GM12874 (cell line): Measurements from ENCODE around the gene BLVRA.

Experiments used
- TF ChIP-seq, protein P1 (sequence below): IDR thresholded peaks from 2 replicates; pipeline ENCODE4 v1.5.1; 2011; ENCODE audit warnings: low read depth, mild to moderate bottlenecking, control low read depth, low read length, moderate library complexity; ENCODE audit not compliant: insufficient read depth

Gene BLVRA

GRCh38 chr7:43824963-43825362 lies 66.5 kb downstream of the BLVRA start:
- TF ChIP-seq, protein P1, sequence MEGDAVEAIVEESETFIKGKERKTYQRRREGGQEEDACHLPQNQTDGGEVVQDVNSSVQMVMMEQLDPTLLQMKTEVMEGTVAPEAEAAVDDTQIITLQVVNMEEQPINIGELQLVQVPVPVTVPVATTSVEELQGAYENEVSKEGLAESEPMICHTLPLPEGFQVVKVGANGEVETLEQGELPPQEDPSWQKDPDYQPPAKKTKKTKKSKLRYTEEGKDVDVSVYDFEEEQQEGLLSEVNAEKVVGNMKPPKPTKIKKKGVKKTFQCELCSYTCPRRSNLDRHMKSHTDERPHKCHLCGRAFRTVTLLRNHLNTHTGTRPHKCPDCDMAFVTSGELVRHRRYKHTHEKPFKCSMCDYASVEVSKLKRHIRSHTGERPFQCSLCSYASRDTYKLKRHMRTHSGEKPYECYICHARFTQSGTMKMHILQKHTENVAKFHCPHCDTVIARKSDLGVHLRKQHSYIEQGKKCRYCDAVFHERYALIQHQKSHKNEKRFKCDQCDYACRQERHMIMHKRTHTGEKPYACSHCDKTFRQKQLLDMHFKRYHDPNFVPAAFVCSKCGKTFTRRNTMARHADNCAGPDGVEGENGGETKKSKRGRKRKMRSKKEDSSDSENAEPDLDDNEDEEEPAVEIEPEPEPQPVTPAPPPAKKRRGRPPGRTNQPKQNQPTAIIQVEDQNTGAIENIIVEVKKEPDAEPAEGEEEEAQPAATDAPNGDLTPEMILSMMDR: no peak

DNA sequence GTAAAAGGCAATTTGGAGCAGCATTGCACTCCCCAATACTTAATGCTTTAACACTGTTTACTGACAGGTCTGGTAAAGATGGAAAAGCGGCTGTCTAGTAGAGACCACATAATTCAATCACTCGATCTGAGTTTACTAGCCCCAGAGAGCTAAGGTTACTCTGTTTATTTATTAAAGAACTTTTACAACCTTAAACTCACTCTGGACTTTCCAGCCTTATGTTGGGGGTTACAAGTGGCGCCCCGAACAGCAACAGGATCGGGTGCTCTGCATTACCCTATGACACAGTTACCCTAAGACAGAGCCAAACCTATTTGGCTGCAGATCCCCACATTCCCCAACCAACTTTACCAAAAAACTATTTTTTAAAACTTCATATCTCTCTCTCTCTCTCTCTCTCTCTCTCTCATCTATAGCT lies 66.9 kb downstream of the BLVRA start:
- TF ChIP-seq, protein P1: no peak

- TF ChIP-seq, protein P1: no peak
Measured at GRCh38 chr7:43834463-43835251, 76.2 kb downstream of the BLVRA start.

DNA sequence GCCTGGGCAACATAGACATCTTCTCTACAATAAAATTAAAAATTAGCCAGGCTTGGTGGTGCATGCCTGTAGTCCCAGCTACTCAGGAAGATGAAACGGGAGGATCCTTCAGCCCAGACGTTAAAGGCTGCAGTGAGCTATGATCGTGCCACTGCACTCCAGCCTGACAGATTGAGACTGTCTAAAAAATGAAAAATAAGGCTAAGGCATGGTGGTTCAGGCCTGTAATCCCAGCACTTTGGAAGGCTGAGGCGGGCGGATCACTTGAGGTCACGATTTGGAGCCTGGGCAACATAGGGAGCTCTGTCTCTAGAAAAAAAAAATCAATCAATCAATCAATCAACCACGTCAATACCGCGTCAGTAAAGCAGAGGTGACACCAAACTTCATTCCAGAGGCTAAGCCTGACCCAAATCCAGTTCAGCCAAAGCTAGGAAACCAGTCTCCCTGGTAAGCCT lies 79.8 kb downstream of the BLVRA start:
- TF ChIP-seq, protein P1: no peak

DNA sequence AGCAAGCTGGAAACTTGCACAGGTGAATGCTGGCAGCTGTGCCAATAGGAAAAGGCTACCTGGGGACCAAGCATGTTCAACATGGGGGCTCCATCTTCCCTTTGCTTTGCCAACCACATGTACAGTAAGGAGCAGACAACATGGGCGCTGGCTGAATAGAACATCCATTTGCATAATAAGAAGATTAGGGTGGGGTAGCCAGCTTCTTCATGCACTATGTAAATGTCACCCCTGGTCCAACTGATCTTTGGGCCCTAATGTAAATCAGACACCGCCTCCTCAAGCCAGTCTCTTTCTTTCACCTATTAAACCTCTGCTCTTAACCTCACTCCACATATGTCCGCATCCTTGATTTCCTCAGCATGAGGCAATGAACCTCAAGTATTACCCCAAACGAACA lies 84.8 kb downstream of the BLVRA start:
- TF ChIP-seq, protein P1: no peak

- TF ChIP-seq, protein P1: no peak
Measured at GRCh38 chr7:43844257-43844656, 85.8 kb downstream of the BLVRA start.

DNA sequence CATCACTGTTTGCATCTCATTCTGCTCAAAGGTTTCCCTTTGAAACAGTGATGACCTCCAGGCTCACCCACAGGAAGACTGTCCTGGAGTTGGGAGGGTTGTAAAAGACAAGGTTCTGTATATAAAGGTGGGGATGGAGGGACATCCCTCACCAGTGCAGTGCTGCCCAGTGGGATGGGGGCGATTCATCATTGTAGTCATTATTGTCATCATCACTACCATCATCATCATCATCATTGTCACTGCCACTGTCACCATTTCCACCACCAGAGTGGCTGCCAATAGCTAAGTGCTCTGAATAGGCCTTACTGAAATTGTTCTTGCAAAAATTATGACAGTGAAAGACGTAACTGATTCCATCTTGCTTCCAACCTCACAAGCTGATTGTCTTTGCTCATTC lies 86.2 kb downstream of the BLVRA start:
- TF ChIP-seq, protein P1: no peak
